Activated CD4-positive, alpha-beta T cell treated with anti-CD3 and anti-CD28 coated beads, Interleukin-2, Interleukin-4, amounts not matched to agents 100 ng/mL and 50 ng/mL, durations not matched to agents 16 hours and 8 hours (primary cell): Measurements from ENCODE around the gene KLF11.
A peak's percentile ranks its signal among the peaks of the same experiment; 100 is the strongest.
"Not testable (repeated sequence)": the region's sequence is repeated elsewhere in the genome, so short reads cannot be mapped to it uniquely, and the experiment has no call there.

Experiments used
- DNase-seq: peaks from one replicate; pipeline ENCODE4 v3.0.0-alpha.2; 2020; ENCODE audit warnings: low spot score

Gene KLF11

DNA sequence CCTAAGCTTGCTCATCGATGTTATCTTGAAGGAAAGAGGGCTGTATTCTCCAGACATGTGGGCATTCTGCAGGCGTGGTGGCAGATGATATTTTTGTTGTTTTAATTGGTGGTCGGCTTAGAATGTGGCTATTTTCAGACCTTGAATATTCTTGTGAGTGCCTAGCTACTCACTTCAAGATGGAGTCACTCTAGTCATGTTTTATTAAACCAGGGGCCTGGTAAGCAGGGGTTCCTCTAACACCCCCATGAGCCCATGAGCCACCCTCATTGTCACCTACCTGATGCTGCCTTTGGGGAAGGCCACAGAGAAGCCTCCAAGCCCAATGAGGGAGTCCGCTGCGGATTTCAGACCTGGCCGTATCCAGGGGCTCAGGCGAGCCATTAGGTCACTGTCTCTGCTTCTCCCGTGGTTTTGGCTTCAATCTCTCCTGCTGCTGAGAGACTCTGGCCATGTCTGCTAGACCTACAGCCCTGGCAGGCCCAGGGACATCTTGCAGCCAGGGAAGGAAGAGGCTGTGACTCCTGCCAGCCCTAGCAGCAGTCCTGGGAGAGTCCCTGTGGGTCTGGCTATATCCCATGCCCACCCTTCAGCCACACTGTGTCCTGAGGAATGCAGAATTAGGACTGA lies 16.3 kb upstream of the KLF11 start:
- DNase-seq, result no peak

- no peak for DNase-seq
Measured at GRCh38 chr2:10027660-10028330, 15.6 kb upstream of the KLF11 start.

DNA sequence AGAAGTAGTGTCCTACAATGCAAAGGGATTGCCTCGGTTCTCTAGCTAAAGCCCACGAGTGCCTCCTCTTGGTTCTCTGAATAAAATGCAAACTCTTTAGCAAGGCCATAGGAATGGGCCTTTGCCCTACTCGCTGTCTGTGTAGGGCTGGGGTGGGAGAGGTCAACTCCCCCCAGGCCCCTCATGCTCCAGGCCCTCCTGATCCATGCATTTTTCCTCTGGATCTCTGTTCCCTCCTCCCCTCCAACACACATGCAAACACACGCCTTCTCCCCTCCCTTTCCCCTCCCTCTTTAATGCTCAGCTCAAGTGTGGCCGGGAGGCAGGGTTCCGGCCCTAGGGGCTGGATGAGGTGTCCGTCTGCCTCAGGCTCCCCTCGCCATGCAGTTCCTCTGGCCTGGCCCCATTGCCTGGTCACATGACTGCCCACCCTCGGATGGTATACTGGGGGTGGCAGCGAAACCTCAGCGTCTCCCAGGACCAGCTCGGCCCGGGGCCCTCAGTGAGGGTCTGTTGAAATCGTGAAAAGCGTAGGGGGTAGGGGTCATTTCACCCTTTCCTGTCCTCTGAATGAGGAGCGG lies 14.9 kb upstream of the KLF11 start:
- DNase-seq, result no peak

DNA sequence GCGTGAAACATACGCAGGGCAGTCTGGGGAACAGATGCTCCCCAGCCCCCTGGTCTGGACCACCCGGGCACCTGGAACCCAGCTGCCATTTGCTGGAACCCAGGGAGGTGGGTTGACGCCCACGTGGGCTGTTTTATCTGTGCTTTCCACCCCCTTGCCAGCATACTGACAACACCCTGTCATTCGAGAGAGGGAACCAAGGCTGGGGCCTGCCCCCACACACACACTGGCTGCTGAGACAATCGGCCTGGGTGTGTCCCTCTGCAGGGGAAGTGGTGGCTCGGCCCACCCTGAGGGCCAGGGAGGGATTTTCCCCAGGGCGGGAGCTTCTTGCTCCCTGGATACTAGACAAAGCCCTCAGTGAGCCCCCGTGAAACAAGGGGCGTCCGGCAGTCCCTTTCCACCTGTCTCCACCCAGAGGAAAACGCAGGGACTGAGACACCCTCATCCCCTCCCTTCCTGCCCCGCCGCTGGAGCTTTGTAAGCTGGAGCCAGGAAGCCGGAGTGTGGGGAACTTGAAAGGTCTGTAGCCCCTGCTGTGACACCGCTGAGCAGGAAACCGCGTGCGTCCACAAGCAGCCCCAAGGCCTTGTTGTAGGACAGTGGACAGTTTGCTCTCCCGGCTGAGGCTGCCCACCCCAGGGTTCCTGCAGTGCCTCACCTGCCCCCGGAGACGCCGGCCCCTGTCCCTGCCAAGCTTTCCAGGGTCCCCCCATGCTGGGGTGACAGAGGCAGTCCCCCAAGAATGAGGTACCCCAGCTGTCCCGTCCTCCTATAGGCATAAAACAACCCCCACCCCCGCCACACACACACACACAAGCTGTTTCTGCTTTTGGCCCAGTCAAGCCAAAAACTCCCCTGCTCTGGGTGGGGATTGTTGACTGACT lies 14.1 kb upstream of the KLF11 start:
- DNase-seq, result no peak

DNA sequence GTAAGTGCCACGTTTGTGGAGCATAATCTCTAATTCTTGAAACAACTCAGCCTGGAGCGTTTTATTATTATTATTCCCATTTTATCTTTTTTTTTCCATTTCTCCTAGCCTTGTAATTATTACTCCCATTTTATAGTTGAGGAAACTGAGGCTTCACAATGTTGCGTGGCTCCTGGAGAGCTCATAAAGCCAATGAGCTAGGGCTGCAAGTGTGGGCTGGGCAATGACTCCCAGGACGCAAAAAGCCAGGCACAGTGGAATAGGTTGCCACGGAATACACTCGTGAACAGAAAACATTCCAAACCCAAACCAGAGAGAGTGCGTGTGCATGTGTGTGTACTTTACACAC lies 13.5 kb upstream of the KLF11 start:
- no peak for DNase-seq

GRCh38 chr2:10030311-10030736 lies 13.0 kb upstream of the KLF11 start:
- no peak for DNase-seq

- DNase-seq, result not testable (repeated sequence)
Measured at GRCh38 chr2:10030798-10031197, 12.6 kb upstream of the KLF11 start.

- DNase-seq, result no peak
Measured at GRCh38 chr2:10031886-10032745, 11.2 kb upstream of the KLF11 start.

DNA sequence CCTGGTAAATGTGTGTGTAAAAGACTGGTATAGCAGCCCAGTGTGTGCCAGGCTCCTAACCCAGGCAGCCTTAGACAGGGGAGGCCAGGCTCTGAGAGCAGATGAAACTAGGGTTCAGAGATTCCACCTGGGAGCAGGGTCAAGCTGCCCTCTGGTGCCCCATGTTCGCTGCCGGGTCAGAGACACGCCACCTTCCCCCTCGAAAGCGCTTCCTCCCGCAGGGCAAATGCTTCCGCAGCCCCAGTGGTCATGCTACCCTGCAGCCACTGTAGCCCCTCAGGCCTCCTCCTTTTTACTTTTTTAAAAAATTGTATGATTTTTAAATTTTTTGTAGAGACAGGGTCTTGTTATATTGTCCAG lies 10.6 kb upstream of the KLF11 start:
- DNase-seq, result no peak

DNA sequence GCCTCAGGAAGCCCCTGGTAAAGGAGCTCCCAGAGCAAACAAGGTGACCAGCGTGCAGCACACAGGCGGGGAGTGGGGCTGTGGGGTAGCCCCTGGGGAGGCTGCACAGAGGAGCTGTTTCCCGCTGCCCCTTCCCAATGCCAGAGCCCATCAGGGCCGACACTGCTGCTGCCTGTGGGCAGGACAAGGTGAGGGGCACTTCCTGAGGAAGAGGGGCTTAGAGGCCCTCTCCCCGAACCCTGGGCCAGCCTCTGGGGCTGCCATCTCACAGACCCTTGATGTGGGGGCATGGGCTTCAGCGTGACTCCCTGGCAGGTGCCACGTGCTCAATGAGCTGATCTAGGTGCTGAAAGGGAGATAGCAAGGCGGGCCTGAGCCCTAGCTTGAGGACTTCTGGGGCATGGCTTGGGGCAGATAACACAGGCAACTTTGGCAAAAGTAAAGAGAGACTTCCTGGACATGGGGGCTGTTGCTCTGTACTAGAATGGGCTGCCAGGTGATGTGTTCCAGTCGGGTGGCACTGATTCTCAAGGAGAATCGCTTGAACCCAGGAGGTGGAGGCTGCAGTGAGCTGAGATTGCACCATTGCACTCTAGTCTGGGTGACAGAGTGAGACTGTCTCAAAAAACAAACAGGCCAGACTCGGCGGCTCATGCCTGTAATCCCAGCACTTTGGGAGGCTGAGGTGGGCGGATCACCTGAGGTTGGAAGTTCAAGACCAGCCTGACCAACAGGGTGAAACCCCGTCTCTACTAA lies 9.9 kb upstream of the KLF11 start:
- DNase-seq, result no peak

DNA sequence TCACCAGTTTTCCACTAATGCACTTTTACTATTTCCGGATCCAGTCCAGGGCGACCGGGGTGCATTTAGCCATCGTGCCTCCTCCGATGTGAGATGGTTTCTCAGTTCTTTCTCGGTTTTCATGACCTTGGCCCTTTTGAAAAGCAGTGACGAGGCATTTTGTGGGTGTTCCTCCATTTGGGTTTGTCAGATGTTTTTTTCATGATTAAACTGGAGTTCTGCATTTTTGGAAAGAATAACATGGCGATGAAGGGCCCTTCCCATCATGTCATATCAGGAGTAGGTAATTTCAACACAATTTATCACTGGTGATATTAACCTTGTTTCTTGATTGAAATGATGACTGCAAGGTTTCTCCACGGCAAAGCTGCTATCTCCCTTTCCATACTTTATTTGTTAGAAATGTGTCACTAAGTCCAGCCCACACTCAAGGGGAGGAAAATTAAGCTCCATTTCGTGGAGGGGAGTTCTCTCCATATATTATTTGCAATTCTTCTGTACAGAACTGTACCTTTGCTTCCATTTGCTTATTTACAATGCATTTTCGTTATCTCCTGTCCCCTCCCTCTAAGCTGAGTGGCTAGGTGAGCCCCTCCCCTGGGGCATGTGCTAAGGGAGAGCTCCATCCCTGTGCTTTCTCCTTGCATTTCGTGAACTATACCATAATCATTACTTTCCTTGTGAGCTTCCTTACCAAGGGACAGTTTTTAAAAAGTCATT lies 8.9 kb upstream of the KLF11 start:
- no peak for DNase-seq

- DNase-seq, result no peak
Measured at GRCh38 chr2:10035053-10035422, 8.3 kb upstream of the KLF11 start.

GRCh38 chr2:10035633-10036032 lies 7.7 kb upstream of the KLF11 start:
- no peak for DNase-seq

- peak; percentile 31 for DNase-seq
Measured at GRCh38 chr2:10036095-10036884, 7.1 kb upstream of the KLF11 start.

DNA sequence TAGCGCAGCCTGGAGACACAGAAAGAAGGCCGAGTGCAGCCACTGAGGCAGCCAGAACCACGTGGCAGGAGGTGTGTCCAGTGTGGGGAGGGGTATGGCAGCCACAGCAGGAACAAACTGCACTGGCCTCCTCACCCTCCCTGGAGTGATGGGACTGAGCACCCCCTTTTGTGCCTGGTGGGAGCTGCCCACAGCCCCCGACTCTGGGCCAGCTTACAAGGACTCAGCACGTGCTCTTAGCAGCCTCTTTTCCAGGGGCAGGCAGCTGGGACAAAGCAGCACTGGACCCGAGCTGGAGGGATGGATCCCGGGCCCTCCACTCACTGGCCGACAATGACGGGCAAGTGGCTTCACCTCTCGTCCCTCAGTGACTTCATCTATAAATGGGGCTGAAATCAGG lies 5.2 kb upstream of the KLF11 start:
- DNase-seq, result no peak

DNA sequence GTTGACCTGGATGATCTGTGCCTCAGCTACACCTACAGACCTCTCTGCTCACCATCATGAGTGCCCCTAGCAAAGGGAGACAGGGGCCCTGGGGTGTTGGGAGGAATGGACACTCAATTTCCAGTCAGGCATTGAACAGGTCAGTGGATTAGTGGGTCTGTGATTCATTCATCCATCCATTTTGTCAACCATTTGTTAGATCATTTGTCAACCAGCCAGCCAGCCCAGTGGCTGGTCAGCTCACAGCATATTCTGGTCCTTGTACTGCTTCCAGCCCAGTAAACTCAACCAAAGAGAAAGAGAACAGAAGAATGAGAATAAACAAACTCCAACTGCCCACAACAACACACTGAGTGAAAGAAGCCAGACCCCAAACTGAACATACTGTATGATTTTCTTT lies 4.6 kb upstream of the KLF11 start:
- no peak for DNase-seq

- no peak for DNase-seq
Measured at GRCh38 chr2:10039658-10040410, 3.5 kb upstream of the KLF11 start.

DNA sequence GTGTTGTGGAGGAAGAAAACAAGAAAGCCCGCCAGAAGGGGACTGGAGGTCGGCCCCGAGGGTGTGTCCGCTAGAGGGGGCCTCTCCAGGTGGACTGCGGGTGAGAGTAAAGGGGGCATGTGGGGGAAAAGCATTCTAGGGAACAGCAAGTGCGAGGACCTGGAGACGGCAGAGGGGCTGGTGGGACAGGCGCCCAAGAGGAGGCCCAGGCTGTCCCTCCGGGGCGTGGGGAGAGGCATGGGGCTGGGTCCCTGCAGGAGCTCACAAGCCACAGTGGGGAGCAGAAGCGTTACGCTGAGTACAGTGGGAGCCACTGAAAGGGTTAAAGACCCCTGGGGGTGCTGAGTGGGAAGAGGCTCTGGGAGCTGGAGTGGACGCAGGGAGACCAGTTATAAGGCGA lies 1.6 kb upstream of the KLF11 start:
- no peak for DNase-seq
